GM12891 (cell line): Measurements from ENCODE around the gene ELMO1.

Source experiments
- PAX5 ChIP-seq: IDR thresholded peaks from 2 replicates; pipeline ENCODE4 v1.6.1; 2011; ENCODE audit warnings: low read length, moderate library complexity, mild to moderate bottlenecking; ENCODE audit not compliant: insufficient read depth, severe bottlenecking
- POLR2A ChIP-seq: IDR thresholded peaks from 2 replicates; pipeline ENCODE4 v1.6.1; 2011; ENCODE audit warnings: low read depth, low read length, control low read depth
- POLR2AphosphoS5 ChIP-seq: IDR thresholded peaks from 2 replicates; pipeline ENCODE4 v1.6.1; 2011; ENCODE audit warnings: low read depth, low read length, control low read depth
- SPI1 ChIP-seq: IDR thresholded peaks from 2 replicates; pipeline ENCODE4 v1.6.1; 2011; ENCODE audit warnings: low read depth, low read length, control low read depth
- TAF1 ChIP-seq: IDR thresholded peaks from 2 replicates; pipeline ENCODE4 v1.6.1; 2011; ENCODE audit warnings: low read depth, low read length, control low read depth

GRCh38 chr7:37435156-37435855 is 13.4 kb downstream of the ELMO1 start:
- TF ChIP-seq POLR2AphosphoS5 (no peak), POLR2A (no peak), TAF1 (no peak), PAX5 (no peak), SPI1 (no peak)
